GM20000 (cell line): ENCODE results near the gene LRRC8C.

Experiments used
- DNase-seq: peaks from one replicate; pipeline ENCODE4 v3.0.0; 2012; ENCODE audit warnings: low spot score
- TF ChIP-seq, protein P1 (sequence below): IDR thresholded peaks from 2 replicates; pipeline ENCODE4 v1.5.1; 2012; ENCODE audit warnings: mild to moderate bottlenecking, control low read depth; ENCODE audit errors: extremely low read depth, missing control alignments

The LRRC8C gene

GRCh38 chr1:89720839-89721238, 87.9 kb downstream of the LRRC8C start:
- TF ChIP-seq, protein P1, sequence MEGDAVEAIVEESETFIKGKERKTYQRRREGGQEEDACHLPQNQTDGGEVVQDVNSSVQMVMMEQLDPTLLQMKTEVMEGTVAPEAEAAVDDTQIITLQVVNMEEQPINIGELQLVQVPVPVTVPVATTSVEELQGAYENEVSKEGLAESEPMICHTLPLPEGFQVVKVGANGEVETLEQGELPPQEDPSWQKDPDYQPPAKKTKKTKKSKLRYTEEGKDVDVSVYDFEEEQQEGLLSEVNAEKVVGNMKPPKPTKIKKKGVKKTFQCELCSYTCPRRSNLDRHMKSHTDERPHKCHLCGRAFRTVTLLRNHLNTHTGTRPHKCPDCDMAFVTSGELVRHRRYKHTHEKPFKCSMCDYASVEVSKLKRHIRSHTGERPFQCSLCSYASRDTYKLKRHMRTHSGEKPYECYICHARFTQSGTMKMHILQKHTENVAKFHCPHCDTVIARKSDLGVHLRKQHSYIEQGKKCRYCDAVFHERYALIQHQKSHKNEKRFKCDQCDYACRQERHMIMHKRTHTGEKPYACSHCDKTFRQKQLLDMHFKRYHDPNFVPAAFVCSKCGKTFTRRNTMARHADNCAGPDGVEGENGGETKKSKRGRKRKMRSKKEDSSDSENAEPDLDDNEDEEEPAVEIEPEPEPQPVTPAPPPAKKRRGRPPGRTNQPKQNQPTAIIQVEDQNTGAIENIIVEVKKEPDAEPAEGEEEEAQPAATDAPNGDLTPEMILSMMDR, result no peak
- DNase-seq, result no peak

DNA sequence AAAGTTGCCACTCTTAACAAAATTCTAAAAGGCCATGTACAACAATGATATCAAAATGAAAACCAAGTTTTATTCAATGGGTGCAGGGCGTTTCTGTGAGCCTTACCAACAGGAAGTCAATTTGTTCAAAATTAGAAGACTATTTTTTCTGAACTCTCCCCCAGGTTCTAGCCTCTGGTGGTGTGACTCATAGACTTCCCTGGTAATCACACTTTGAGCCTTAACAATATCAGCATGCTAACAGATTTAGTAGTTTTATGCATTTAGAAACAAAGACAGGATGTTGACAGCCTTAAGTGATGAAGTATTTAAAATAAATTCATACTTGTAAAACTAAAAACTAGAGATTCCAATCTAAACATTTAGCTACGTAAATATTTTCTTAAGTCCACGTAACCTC, 88.4 kb downstream of the LRRC8C start:
- DNase-seq, result no peak
- TF ChIP-seq, protein P1, result no peak

- DNase-seq, result no peak
- TF ChIP-seq, protein P1, result no peak
These were observed 90.2 kb downstream of the LRRC8C start for GRCh38 chr1:89723144-89723543.

DNA sequence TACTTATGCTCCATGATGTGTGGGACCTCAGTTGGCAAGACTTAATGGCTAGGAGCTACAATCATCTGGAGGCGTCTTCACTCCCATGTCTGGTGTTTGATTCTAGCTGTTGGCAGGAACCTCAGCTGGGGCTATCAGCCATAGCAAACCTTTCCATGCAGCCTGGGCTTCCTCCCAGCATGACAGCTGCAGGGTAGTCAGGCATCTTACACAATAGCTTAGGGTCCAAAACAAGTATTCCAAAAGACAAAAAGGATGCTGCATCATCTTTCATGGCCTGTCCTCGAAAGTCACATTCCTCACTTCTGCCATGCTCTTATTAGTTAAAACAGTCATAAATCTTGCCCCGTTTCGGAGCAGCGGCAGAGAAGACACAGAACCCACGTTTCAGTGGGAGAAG, 90.9 kb downstream of the LRRC8C start:
- DNase-seq, result no peak
- TF ChIP-seq, protein P1, result no peak

DNA sequence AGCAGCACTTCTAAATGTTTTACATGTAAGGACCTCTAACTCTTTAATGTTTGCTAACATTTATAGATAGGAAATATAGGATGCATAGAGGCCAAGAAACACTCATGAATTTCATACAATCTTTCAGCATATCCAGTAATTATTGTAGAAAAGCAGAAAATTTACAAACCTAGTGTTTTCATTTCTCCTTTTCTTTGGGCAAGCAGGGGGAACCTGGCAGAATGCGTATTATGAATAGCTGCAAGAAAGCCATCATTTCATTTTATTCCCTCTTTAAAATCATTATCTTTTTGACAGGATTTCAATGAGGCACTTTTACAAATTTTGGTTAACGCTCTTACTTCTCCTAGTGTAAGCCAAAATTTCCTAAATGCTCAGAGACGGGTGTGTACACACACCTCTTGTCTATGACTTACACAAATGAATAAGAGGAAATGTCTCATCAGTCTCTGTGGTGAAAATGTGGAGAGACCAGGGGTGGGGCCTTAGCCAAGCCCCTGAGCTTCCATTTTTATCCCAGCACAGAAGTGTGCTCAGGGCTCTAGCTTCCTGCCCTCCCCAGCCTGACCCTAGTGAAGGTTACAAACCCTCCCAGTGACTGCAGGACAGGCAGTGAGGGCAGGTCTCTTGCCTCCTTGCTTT, 91.6 kb downstream of the LRRC8C start:
- DNase-seq, result peak; percentile 41
- TF ChIP-seq, protein P1, result no peak

- TF ChIP-seq, protein P1, result no peak
- no peak for DNase-seq
These were observed 92.1 kb downstream of the LRRC8C start for GRCh38 chr1:89725011-89725370.

DNA sequence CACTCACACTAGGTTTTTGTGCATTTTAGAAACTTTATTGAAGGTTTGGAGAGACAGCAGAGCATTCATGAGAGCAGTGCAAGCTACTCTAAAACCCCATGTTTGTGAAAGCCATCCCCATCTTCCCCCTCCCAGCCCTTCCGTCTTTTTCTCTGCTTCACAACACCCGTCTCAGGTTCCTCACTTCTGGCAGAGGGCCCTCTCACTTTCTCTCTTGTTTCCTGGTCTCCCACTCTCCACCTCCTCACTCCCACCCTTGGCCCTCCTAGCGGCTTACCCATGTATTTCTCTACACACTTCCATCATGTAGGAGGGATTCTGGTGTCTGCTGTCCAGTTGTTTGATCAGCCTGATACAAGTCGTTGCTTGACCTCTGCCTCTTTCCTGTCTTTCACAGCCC, 92.7 kb downstream of the LRRC8C start:
- DNase-seq, result no peak
- TF ChIP-seq, protein P1, result no peak
